ENCODE results near the gene SAMD14. TPM values are rescaled to one million over a fixed set of nuclear protein-coding genes. Genes with fewer than 3 reads are reported as not detected.

Gene SAMD14
- total and polyA plus RNA-seq, 10 of the 15 experiments (the other 5 are each of a cell fraction or from before 2014, with no cell fraction given), result 0.06 to 1.7 (median 0.25) TPM; not detected in 3

GRCh38 chr17:50149417-50150353 lies 19.7 kb upstream of the SAMD14 start (continued):
- TF ChIP-seq ZNF687 (IDR thresholded peaks at IDR 0.05), result peak; percentile 48; the same call in 1 of the 2 replicates
- no peak for TF ChIP-seq ZNF622 (IDR thresholded peaks at IDR 0.05)
- TF ChIP-seq LARP7 (IDR thresholded peaks at IDR 0.05), result peak; percentile 94
- peak; percentile 5; the same call in 1 of the 2 replicates for TF ChIP-seq TAF1 (IDR thresholded peaks at IDR 0.05; ENCODE audit: borderline replicate concordance, low read depth, low read length)
- peak; percentile 25; the same call in 1 of the 2 replicates for TF ChIP-seq TBL1XR1 (IDR thresholded peaks at IDR 0.05; ENCODE audit: low read depth, low read length)
- no peak for TF ChIP-seq CBX3 (IDR thresholded peaks at IDR 0.05; ENCODE audit: borderline replicate concordance, low read depth)

- Histone ChIP-seq H3K36me3 (ENCODE audit: control insufficient read depth in 2 of 2, insufficient read depth in 2 of 2, low read length in 1 of 2) (peaks cover 9 to 18% of the 10 kb centered on the region in 2 experiments), H3K27me3 (replicated peaks in 1 of 2; ENCODE audit: control insufficient read depth in 2 of 2, insufficient read depth in 2 of 2, low read length in 1 of 2) (no peaks in the 10 kb centered on the region), H4K20me1 (ENCODE audit: control insufficient read depth, insufficient read depth) (no peaks in the 10 kb centered on the region; the same call in none of the 2 replicates), H3K4me3 (peak overlapping the region; percentile 95), H3K4me1 (ENCODE audit: control insufficient read depth, insufficient read depth, low read length) (peaks cover 50% of the 10 kb centered on the region), H2AFZ (ENCODE audit: control insufficient read depth, low read depth, low read length) (no peak overlapping the region), H3K9ac (ENCODE audit: control insufficient read depth, insufficient read depth, low read length) (peak overlapping the region; percentile 88), H3K27ac (ENCODE audit: control insufficient read depth, insufficient read depth) (peak overlapping the region; percentile 89), H3K79me2 (ENCODE audit: control insufficient read depth, insufficient read depth, low read length) (peaks cover 76% of the 10 kb centered on the region), H3K4me2 (ENCODE audit: control insufficient read depth, insufficient read depth) (peak overlapping the region; percentile 44; the same call in 1 of the 2 replicates), H3K9me3 (replicated peaks; ENCODE audit: control insufficient read depth, insufficient read depth, low read length) (no peaks in the 10 kb centered on the region)
- no peak for ATAC-seq
- no TSS peak for BruUV-seq (replicated peaks)
- in situ Hi-C loops (cut with MboI), result no loop called here
- intact Hi-C loops (cut with micrococcal nuclease; ENCODE audit: unreplicated experiment), result loop anchor here (5.0 kb wide), 1 partner anchor 52 kb away; the partner anchor contains the start of gene PDK2
- ChIA-PET SMC1A (ENCODE audit: uncharacterized antibody, unreplicated experiment) (interaction anchor here (1.0 to 2.2 kb wide), 3 partner anchors 10 to 51 kb away, joined by 3 to 8 read pairs (median 7); no protein-coding TSS in a partner anchor), POLR2A (interaction anchor here (1.1 to 2.7 kb wide), 5 partner anchors 9 to 160 kb away, joined by 3 to 18 read pairs (median 4); no protein-coding TSS in a partner anchor), RAD21 (ENCODE audit: unreplicated experiment) (interaction anchor here (0.6 to 2.9 kb wide), 6 partner anchors 12 to 503 kb away, joined by 3 to 19 read pairs (median 5); partner anchors contain the start of gene SAMD14), CTCF (interaction anchor here (1.4 to 9.3 kb wide), 3 partner anchors 12 to 21 kb away, joined by 7 to 99 read pairs (median 15); no protein-coding TSS in a partner anchor)
- no peak for FAIRE-seq
- peak; percentile 28; the same call in 1 of the 2 replicates for TF ChIP-seq YY1 (IDR thresholded peaks at IDR 0.05; ENCODE audit: low read depth, low read length)
- TF ChIP-seq ZNF207 (IDR thresholded peaks at IDR 0.05; ENCODE audit: borderline replicate concordance), result no peak
- peak; percentile 90; the same call in 1 of the 2 replicates for TF ChIP-seq NFXL1 (IDR thresholded peaks at IDR 0.05; ENCODE audit: borderline replicate concordance)
- TF ChIP-seq PML (IDR thresholded peaks at IDR 0.05; ENCODE audit: low read length), result no peak
- no peak for TF ChIP-seq NFIC (IDR thresholded peaks at IDR 0.05; ENCODE audit: low read depth, low read length)
- peak in 1 of 2 experiments; percentile 40; a peak in 1 of 4 replicates for TF ChIP-seq SRF (IDR thresholded peaks at IDR 0.05; ENCODE audit: low read depth in 2 of 2, low read length in 2 of 2)
- TF ChIP-seq TAF1 (IDR thresholded peaks at IDR 0.05; ENCODE audit: borderline replicate concordance, low read depth, low read length), result peak; percentile 7; the same call in 1 of the 2 replicates
- WGBS (ENCODE audit: insufficient coverage, insufficient replicate concordance, low lambda C conversion rate, missing lambda C conversion rate), result under 1% methylated on average over 28 of the region's 30 CpGs
- no peak for DNase-seq (ENCODE audit: low read depth, low spot score)
Observed at GRCh38 chr17:50149091-50149416, 19.1 kb upstream of the SAMD14 start.

Measured in GM12878 (cell line).